OCI-LY1 (cell line): ENCODE data around the gene BCL2.

Experiments used
- EZH2 ChIP-seq: fragments of 200-600 bp; sonication (generic), shearing (Covaris generic); IDR thresholded peaks from 2 replicates; pipeline ENCODE4 v1.8.0; 2017; ENCODE audit warnings: borderline replicate concordance, mixed run types, mild to moderate bottlenecking, antibody characterized with exemption, low read length, moderate library complexity, mixed read lengths
- TF ChIP-seq, protein P1 (sequence below): fragments of 200-600 bp; sonication (generic), shearing (Covaris generic); IDR thresholded peaks from 2 replicates; pipeline ENCODE4 v1.5.1; 2017; ENCODE audit warnings: mild to moderate bottlenecking, antibody characterized with exemption, low read length, moderate library complexity, mixed read lengths

DNA sequence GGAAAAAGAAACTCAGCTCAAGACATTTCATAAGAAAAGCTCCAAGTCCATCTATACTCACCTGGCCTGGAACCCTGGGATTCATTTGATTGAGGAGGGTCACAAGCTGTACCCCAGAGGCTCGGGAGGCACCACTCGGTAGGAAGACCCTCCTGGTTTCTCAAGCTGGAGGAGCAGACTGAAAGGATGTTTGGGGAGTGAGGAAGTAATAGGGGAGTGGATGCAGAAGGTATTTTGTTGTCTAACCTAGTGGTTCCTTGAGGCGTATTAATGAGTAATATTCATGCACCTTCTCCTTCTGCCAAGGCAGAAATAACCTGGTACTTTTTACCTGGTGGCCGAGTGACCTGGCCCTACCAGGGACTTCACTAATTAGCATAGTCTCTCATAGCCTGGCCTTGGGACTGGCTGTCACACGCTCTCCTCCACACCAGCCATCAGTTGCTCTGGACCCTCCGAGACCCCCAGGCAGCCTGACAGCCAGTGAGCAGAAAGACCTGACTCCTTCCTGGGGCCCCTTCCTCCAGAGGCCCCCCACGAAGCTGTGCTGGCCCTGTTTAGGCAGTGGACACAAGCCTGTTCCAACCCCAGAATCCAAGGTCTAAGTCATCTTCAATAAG, 161.4 kb downstream of the BCL2 start:
- TF ChIP-seq, protein P1, sequence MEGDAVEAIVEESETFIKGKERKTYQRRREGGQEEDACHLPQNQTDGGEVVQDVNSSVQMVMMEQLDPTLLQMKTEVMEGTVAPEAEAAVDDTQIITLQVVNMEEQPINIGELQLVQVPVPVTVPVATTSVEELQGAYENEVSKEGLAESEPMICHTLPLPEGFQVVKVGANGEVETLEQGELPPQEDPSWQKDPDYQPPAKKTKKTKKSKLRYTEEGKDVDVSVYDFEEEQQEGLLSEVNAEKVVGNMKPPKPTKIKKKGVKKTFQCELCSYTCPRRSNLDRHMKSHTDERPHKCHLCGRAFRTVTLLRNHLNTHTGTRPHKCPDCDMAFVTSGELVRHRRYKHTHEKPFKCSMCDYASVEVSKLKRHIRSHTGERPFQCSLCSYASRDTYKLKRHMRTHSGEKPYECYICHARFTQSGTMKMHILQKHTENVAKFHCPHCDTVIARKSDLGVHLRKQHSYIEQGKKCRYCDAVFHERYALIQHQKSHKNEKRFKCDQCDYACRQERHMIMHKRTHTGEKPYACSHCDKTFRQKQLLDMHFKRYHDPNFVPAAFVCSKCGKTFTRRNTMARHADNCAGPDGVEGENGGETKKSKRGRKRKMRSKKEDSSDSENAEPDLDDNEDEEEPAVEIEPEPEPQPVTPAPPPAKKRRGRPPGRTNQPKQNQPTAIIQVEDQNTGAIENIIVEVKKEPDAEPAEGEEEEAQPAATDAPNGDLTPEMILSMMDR, result no peak
- no peak for TF ChIP-seq EZH2
